Parathyroid adenoma (tissue), 2 donors: ENCODE data around the gene PADI3.

ENCODE experiments used
- H2AFZ ChIP-seq: fragments of 300-600 bp; sonication (generic); one replicate; pipeline ENCODE4 v1.7.0; 2017; ENCODE audit warnings: antibody characterized with exemption, mild to moderate bottlenecking
- H3K27ac ChIP-seq: fragments of 300-600 bp; sonication (generic); one replicate; pipeline ENCODE4 v1.7.0; 2017
- H3K27me3 ChIP-seq: fragments of 300-600 bp; sonication (generic); one replicate; pipeline ENCODE4 v1.7.0; 2017; ENCODE audit warnings: low read length; ENCODE audit not compliant: control insufficient read depth, insufficient read depth
- H3K36me3 ChIP-seq: fragments of 300-600 bp; sonication (generic); one replicate; pipeline ENCODE4 v1.7.0; 2017; ENCODE audit warnings: low read length; ENCODE audit not compliant: control insufficient read depth, insufficient read depth
- H3K4me1 ChIP-seq: fragments of 300-600 bp; sonication (generic); one replicate; pipeline ENCODE4 v1.7.0; 2017; ENCODE audit warnings: control low read depth
- H3K4me2 ChIP-seq: fragments of 300-600 bp; sonication (generic); one replicate; pipeline ENCODE4 v1.7.0; 2017; ENCODE audit warnings: low read length
- H3K4me3 ChIP-seq: fragments of 300-600 bp; sonication (generic); one replicate; pipeline ENCODE4 v1.7.0; 2017; ENCODE audit warnings: low read depth, low read length
- H3K79me2 ChIP-seq: fragments of 300-600 bp; sonication (generic); one replicate; pipeline ENCODE4 v1.7.0; 2017; ENCODE audit warnings: control low read depth
- H3K9ac ChIP-seq: fragments of 300-600 bp; sonication (generic); one replicate; pipeline ENCODE4 v1.7.0; 2017; ENCODE audit warnings: mild to moderate bottlenecking
- H3K9me3 ChIP-seq: fragments of 300-600 bp; sonication (generic); one replicate; pipeline ENCODE4 v1.7.0; 2017; ENCODE audit warnings: low read length; ENCODE audit not compliant: control insufficient read depth
- CTCF ChIP-seq: fragments of 300-600 bp; sonication (generic); IDR thresholded peaks from one replicate; pipeline ENCODE4 v1.7.0; 2017; ENCODE audit warnings: antibody characterized with exemption, mild to moderate bottlenecking
- donor health status: primary hyperparathyroidism.

Gene PADI3

GRCh38 chr1:17201201-17202021 lies 47.5 kb upstream of the PADI3 start:
- H3K36me3 ChIP-seq = no peaks in the 10 kb centered on the region
- no peak overlapping the region for H2AFZ ChIP-seq
- H3K4me2 ChIP-seq = no peak overlapping the region
- H3K27me3 ChIP-seq = no peaks in the 10 kb centered on the region
- no peak for TF ChIP-seq CTCF
- no peaks in the 10 kb centered on the region for H3K79me2 ChIP-seq
- H3K27ac ChIP-seq = no peak overlapping the region
- no peaks in the 10 kb centered on the region for H3K9me3 ChIP-seq
- no peaks in the 10 kb centered on the region for H3K4me1 ChIP-seq
- no peak overlapping the region for H3K4me3 ChIP-seq
- H3K9ac ChIP-seq = no peak overlapping the region

DNA sequence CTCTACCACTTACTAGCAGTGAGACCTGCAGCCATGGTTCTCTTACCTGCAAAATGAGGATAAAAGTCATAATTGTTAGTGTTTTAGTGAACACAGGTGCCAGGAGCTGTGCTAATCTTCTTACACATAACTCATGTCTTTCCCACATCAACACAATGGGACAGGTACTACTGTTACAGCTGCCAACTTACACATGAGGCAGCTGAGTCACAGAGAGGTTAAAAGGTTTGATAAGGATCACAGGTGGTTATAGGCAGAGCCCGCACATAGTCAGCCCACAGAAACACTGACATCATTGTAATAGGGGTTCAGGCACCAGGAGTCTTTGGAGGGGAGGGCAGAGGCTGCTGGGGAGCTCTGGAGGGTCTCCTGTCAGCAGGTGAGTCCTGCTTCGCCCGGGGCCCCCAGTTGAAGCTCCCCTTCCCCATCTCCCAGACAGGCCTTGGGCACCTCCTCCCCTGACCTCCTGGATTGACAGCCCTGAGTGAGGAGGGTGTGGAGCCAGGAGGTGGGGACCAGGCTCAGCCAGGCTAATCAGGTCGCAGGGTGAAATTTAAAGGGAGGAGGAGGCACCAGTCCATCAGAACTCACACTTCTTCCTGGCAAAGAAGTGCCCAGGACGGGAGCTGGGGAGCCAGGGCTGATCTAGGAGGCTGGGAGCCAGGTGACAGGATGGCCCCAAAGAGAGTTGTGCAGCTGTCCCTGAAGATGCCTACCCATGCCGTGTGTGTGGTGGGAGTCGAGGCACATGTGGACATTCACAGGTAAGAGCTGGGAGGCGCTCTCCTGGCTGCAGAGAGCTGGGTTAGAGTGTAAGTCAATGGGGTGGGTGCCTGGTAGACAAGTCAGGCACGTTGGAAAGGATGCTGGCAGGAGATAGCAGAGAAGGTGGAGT lies 44.1 kb upstream of the PADI3 start, which contains the start of gene PADI1:
TSS of gene PADI1 (plus strand) at position 583 of the 895 bp plus-strand sequence. CDS start at position 673, 90 bp downstream.
- Histone ChIP-seq H3K4me1 (no peaks in the 10 kb centered on the region), H3K9me3 (no peaks in the 10 kb centered on the region), H3K79me2 (no peaks in the 10 kb centered on the region), H3K36me3 (no peaks in the 10 kb centered on the region), H3K27ac (no peak within 1 kb of the TSS), H2AFZ (no peak within 1 kb of the TSS), H3K4me3 (no peak within 1 kb of the TSS), H3K4me2 (no peak within 1 kb of the TSS), H3K9ac (no peak within 1 kb of the TSS), H3K27me3 (no peaks in the 10 kb centered on the region)
- no peak for TF ChIP-seq CTCF

DNA sequence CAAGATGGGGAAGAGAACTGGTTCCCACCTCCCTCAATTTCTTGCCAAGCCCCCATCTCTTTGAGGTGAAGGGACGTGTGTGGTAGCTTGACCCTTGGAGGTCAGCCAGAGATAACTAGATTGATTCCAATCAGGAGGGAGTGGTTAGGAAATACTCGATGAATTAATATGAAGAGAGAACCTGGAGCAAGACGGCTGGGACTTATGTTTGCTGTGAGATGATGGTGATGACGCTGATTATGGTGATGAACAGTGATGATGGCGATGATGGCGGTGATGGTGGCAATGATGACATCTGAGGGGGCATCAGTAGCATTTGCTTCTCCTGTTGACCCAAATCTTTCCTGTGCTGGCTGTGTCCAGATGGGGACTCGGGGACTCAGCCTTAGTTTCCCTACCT lies 43.2 kb upstream of the PADI3 start:
- H3K79me2 ChIP-seq = no peaks in the 10 kb centered on the region
- no peak overlapping the region for H3K4me3 ChIP-seq
- no peak for TF ChIP-seq CTCF
- H3K4me2 ChIP-seq = no peak overlapping the region
- no peak overlapping the region for H3K9ac ChIP-seq
- no peaks in the 10 kb centered on the region for H3K4me1 ChIP-seq
- no peaks in the 10 kb centered on the region for H3K27me3 ChIP-seq
- no peaks in the 10 kb centered on the region for H3K9me3 ChIP-seq
- no peaks in the 10 kb centered on the region for H3K36me3 ChIP-seq
- no peak overlapping the region for H2AFZ ChIP-seq
- H3K27ac ChIP-seq = no peak overlapping the region

GRCh38 chr1:17206196-17206595 lies 42.7 kb upstream of the PADI3 start:
- no peak overlapping the region for H3K9ac ChIP-seq
- H3K79me2 ChIP-seq = no peaks in the 10 kb centered on the region
- no peaks in the 10 kb centered on the region for H3K4me1 ChIP-seq
- H3K27ac ChIP-seq = no peak overlapping the region
- no peak overlapping the region for H2AFZ ChIP-seq
- no peaks in the 10 kb centered on the region for H3K27me3 ChIP-seq
- no peak overlapping the region for H3K4me3 ChIP-seq
- no peaks in the 10 kb centered on the region for H3K36me3 ChIP-seq
- no peak for TF ChIP-seq CTCF
- H3K9me3 ChIP-seq = no peaks in the 10 kb centered on the region
- no peak overlapping the region for H3K4me2 ChIP-seq
